Fibroblast of villous mesenchyme (primary cell): Measurements from ENCODE around the gene FLYWCH1. TPM values are rescaled to one million over a fixed set of nuclear protein-coding genes. Genes with fewer than 3 reads are reported as not detected.

Experiments
- DNase-seq: peaks from one replicate; pipeline ENCODE4 v3.0.0-alpha.2; 2010; ENCODE audit warnings: low read depth
- H3K4me3 ChIP-seq: 2 replicates; pipeline ENCODE4 v1.5.1; 2011; ENCODE audit warnings: low read depth, mild to moderate bottlenecking, low read length
- total RNA-seq: library from RNA; depleted of rRNA; stranded (reverse); fragments of >200 nt; gene quantifications from 2 replicates; pipeline ENCODE4 v1.2.3, GENCODE V29; 2012
- TF ChIP-seq, protein P1 (sequence below): IDR thresholded peaks from 2 replicates; pipeline ENCODE4 v1.5.1; 2012; ENCODE audit warnings: low read depth, mild to moderate bottlenecking, low read length; ENCODE audit not compliant: insufficient read depth

FLYWCH1 gene
- total RNA-seq, 1 donor: 25.9 TPM

DNA sequence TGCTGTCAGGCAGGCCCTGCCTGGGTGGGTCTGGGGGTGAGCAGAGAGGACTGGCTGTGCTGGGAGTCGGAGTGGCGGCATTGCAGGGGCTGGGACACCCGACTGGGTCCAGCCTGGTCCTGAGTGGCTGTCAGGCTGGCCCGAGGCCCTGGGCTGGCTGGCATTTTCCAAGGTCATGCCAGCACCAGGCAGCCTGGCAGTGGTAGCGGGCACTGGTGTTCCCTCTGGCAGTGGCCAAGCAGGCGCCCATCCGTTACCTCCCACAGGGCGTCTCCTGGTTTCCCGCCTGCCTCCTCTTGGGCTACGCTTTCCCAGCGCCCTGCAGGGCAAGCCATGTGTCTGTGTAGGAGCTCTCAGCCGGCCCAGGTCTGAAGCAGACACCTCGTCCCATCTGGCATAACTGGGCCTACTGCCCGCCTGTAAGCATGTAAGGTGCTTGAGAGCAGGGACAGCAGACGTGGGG lies 74.2 kb downstream of the FLYWCH1 start:
- TF ChIP-seq, protein P1, sequence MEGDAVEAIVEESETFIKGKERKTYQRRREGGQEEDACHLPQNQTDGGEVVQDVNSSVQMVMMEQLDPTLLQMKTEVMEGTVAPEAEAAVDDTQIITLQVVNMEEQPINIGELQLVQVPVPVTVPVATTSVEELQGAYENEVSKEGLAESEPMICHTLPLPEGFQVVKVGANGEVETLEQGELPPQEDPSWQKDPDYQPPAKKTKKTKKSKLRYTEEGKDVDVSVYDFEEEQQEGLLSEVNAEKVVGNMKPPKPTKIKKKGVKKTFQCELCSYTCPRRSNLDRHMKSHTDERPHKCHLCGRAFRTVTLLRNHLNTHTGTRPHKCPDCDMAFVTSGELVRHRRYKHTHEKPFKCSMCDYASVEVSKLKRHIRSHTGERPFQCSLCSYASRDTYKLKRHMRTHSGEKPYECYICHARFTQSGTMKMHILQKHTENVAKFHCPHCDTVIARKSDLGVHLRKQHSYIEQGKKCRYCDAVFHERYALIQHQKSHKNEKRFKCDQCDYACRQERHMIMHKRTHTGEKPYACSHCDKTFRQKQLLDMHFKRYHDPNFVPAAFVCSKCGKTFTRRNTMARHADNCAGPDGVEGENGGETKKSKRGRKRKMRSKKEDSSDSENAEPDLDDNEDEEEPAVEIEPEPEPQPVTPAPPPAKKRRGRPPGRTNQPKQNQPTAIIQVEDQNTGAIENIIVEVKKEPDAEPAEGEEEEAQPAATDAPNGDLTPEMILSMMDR: no peak
- H3K4me3 ChIP-seq: no peak overlapping the region
- no peak for DNase-seq

DNA sequence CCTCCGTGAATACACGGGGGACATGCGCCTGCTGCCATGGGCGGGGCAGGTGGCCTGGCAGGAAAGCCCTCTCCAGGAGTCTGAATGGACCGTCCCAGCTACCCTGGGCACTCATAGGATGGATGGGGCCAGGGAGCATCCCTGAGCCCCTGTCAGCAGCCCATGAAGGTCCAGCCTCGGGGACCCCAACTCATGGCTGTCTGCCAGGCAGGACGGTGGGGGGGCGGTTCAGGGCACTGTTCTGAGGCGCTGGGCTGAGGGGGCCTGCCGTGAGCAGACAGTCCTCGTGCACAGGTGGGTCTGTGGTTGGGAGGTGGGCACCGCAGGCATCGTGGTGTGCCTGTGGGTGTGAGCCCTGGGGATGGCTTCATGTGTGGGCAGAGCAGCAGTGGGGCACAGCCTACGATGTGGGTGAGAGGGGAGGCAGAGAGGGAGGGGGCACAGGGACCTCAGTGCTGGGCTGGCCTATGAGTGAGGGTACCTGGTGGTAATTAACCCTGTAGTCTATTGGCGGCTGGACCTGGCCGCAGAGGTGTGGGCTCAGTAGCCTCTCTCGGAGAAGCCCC lies 75.0 kb downstream of the FLYWCH1 start:
- no peak overlapping the region for H3K4me3 ChIP-seq
- no peak for DNase-seq
- TF ChIP-seq, protein P1: no peak

GRCh38 chr16:2987286-2987685 lies 75.6 kb downstream of the FLYWCH1 start:
- TF ChIP-seq, protein P1: no peak
- H3K4me3 ChIP-seq: no peak overlapping the region
- DNase-seq: no peak

- no peak overlapping the region for H3K4me3 ChIP-seq
- TF ChIP-seq, protein P1: no peak
- no peak for DNase-seq
These were observed 76.1 kb downstream of the FLYWCH1 start for GRCh38 chr16:2987833-2988232.

DNA sequence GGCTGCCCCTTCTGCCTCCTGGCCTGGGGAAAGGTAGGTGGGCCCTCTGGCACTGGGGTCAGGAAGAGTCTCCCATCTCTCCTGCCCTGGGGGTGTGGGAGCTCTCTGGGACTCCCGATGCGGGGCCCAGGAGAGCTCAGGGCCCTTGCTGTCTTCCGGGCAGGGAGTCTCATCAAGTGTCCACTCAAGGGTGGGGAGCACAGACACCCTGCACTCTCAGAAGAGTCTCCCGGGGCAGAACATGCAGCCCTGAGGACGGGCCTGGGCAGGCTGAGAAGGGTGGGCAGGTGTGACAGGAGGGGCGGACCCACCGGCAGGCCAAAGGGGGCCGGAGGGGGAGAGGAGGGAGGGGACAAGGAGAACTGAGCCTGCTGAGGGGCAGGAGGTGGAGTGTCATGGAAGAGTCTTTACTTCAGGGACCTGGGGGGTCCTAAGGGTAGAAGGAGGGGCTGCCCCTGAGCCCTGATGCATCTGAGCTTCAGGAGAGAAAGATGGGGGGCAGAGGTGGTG lies 76.9 kb downstream of the FLYWCH1 start:
- no peak for DNase-seq
- TF ChIP-seq, protein P1: no peak
- H3K4me3 ChIP-seq: no peak overlapping the region

DNA sequence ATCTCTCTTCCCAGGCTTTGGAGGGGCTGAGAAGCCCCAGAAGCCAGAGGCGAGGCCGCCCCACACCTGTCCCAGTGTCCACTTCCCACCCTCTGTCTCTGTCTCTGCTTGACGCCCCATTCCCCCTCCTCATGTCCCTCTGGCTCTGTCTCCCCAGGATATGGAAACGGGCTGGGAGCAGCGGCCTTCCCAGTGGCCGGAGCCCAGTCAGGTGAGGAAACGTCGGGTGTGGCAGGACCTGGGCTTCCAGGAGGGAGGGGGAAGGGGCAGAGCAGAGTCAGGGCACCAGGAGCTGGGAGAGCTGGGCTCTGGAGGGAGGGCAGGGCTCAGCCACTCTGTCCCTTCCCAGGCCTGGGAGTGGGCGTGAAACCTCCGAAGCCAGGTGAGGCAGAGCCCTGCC lies 79.2 kb downstream of the FLYWCH1 start:
- DNase-seq: no peak
- H3K4me3 ChIP-seq: no peak overlapping the region
- TF ChIP-seq, protein P1: no peak
